HEK293 (cell line): ENCODE results near the gene GNAT1.

ENCODE experiments used
- ZNF391 ChIP-seq: fragments of 450-650 bp; formaldehyde crosslinking; IDR thresholded peaks from 2 replicates; pipeline ENCODE4 v1.5.1; 2016; ENCODE audit warnings: low read depth, missing biosample characterization, missing genetic modification characterization, borderline replicate concordance
- ZNF677 ChIP-seq: fragments of 450-650 bp; IDR thresholded peaks from 2 replicates; pipeline ENCODE4 v1.5.0; 2018; ENCODE audit warnings: missing biosample characterization, mild to moderate bottlenecking, missing genetic modification characterization, moderate library complexity

DNA sequence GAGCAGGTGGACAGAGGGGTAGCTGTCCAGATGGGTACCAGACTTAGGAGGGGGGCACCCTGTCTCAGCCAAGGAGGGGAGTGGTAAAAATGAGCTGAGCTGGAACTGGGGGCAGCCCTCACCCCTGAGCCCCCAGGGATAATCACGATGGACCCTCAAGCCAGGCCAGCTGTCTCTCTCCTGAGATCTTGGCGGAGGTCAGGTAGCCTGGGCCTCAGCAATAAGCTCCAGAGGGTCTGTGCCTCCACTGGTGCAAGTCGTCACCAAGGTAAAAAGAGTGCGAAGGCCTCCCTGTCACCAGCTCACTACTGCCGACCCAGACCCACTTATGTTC is 18.7 kb downstream of the GNAT1 start:
- TF ChIP-seq ZNF677 (tag by site-specific recombination) (no peak), ZNF391 (tag by site-specific recombination) (no peak)
